Neutrophil (primary cell): Measurements from ENCODE around the gene DNAAF5.

Source experiments
- H3K27ac ChIP-seq: fragments of 200-600 bp; sonication (generic); 2 replicates; pipeline ENCODE4 v1.5.1; 2016; ENCODE audit warnings: mild to moderate bottlenecking, moderate library complexity
- H3K27me3 ChIP-seq: fragments of 200-600 bp; sonication (generic); 2 replicates; pipeline ENCODE4 v1.6.0; 2016; ENCODE audit warnings: mild to moderate bottlenecking
- H3K36me3 ChIP-seq: fragments of 200-600 bp; sonication (generic); 2 replicates; pipeline ENCODE4 v1.5.1; 2017
- H3K4me1 ChIP-seq, 2 experiments: fragments of 200-600 bp in 1 of 2; sonication (generic) in 1 of 2; 1 replicate in 1 of 2; 2 replicates in 1 of 2; pipeline versions ENCODE4 v1.5.1 to v1.6.1; 2013 to 2016; ENCODE audit warnings: low read depth in 1 of 2, low read length in 1 of 2, mild to moderate bottlenecking in 1 of 2, moderate library complexity in 1 of 2; ENCODE audit not compliant: control insufficient read depth in 1 of 2, insufficient read depth in 1 of 2
- H3K4me3 ChIP-seq, 2 experiments: fragments of 200-600 bp in 1 of 2; sonication (generic) in 1 of 2; 1 replicate in 1 of 2; 2 replicates in 1 of 2; pipeline ENCODE4 v1.5.1; 2013 to 2016; ENCODE audit warnings: low read depth in 1 of 2, low read length in 1 of 2, mild to moderate bottlenecking in 1 of 2, moderate library complexity in 1 of 2
- H3K9me3 ChIP-seq: fragments of 200-600 bp; sonication (generic); 2 replicates; pipeline ENCODE4 v1.5.1; 2016
- CTCF ChIP-seq: fragments of 200-600 bp; sonication (generic); IDR thresholded peaks from 2 replicates; pipeline ENCODE4 v1.5.1; 2016; ENCODE audit warnings: antibody characterized with exemption

The DNAAF5 gene

GRCh38 chr7:778968-779451 is 52.5 kb downstream of the DNAAF5 start:
- Histone ChIP-seq H3K36me3 (peaks cover 15% of the 10 kb centered on the region), H3K27me3 (no peaks in the 10 kb centered on the region), H3K9me3 (no peaks in the 10 kb centered on the region), H3K4me3 (no peak overlapping the region), H3K27ac (no peak overlapping the region), H3K4me1 (no peaks in the 10 kb centered on the region)
- TF ChIP-seq CTCF, result no peak

DNA sequence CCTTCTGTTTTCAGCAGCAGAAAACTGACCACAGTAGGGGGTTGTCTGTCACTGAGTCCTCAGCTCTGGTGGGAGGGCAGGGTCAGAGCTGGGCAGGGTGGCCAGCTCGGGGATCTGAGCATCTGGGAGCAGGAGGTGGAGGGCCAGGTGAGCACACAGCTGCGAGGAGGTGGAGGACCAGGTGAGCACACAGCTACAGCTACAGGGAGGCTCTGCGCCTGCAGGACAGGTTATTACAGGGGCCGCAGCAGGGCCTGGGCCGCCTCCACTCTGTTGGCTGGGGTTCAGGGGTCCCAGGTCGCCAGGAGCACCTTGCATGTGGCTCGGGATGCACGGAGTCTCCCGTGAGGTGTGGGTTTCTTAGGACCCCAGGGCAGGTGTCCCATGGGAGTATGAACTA is 53.0 kb downstream of the DNAAF5 start:
- H3K36me3 ChIP-seq, result peaks cover 15% of the 10 kb centered on the region
- TF ChIP-seq CTCF, result no peak

GRCh38 chr7:780081-780480 is 53.6 kb downstream of the DNAAF5 start:
- Histone ChIP-seq H3K27me3 (no peaks in the 10 kb centered on the region), H3K27ac (no peak overlapping the region), H3K9me3 (no peaks in the 10 kb centered on the region), H3K4me1 (no peaks in the 10 kb centered on the region), H3K36me3 (peaks cover 15% of the 10 kb centered on the region), H3K4me3 (no peak overlapping the region)
- TF ChIP-seq CTCF, result no peak

More for the DNA sequence above, 53.0 kb downstream of the DNAAF5 start:
- no peak overlapping the region for H3K4me3 ChIP-seq
- no peaks in the 10 kb centered on the region for H3K4me1 ChIP-seq
- no peak overlapping the region for H3K27ac ChIP-seq
- H3K9me3 ChIP-seq, result no peaks in the 10 kb centered on the region
- no peaks in the 10 kb centered on the region for H3K27me3 ChIP-seq

DNA sequence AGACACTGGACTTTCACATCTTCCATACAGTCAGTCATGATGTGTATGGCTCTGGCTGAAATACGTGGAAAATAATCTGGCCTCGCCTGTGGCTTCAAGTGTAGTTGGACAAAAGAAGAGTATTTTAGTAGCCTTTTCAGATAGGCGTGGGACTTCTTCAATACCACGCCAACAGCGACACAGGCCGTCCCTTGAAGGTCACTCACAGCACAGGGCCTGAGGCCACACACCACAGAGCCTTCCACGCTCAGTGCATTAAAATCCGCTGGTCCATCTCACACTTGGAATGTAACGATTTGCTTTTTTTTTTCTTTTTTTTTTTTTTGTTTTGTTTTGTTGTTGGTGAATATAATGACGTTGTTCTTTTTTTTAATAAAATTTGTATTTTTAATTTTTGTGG is 54.0 kb downstream of the DNAAF5 start:
- Histone ChIP-seq H3K4me1 (no peaks in the 10 kb centered on the region), H3K36me3 (peaks cover 15% of the 10 kb centered on the region), H3K27ac (no peak overlapping the region), H3K4me3 (no peak overlapping the region), H3K9me3 (no peaks in the 10 kb centered on the region), H3K27me3 (no peaks in the 10 kb centered on the region)
- no peak for TF ChIP-seq CTCF

GRCh38 chr7:781186-781849 is 54.8 kb downstream of the DNAAF5 start:
- TF ChIP-seq CTCF, result no peak
- H3K27ac ChIP-seq, result no peak overlapping the region
- no peaks in the 10 kb centered on the region for H3K9me3 ChIP-seq
- no peaks in the 10 kb centered on the region for H3K27me3 ChIP-seq
- H3K4me1 ChIP-seq, result no peaks in the 10 kb centered on the region
- no peak overlapping the region for H3K4me3 ChIP-seq
- H3K36me3 ChIP-seq, result peaks cover 15% of the 10 kb centered on the region
